Neural progenitor cell (in vitro differentiated cells): Measurements from ENCODE around the gene GNB5.
"Not testable (repeated sequence)": the region's sequence is repeated elsewhere in the genome, so short reads cannot be mapped to it uniquely, and the experiment has no call there.

Experiments
- CTCF ChIP-seq: fragments of 200-600 bp; sonication (generic); IDR thresholded peaks from 2 replicates; pipeline ENCODE4 v1.5.1; 2017; ENCODE audit warnings: antibody characterized with exemption, mild to moderate bottlenecking
- EZH2 ChIP-seq: fragments of 200-600 bp; sonication (generic); IDR thresholded peaks from 2 replicates; pipeline ENCODE4 v1.6.1; 2017; ENCODE audit warnings: antibody characterized with exemption, mild to moderate bottlenecking, moderate library complexity

GRCh38 chr15:52165494-52166131, 25.6 kb downstream of the GNB5 start:
- not testable (repeated sequence) for TF ChIP-seq CTCF, EZH2
